Midbrain (tissue), 1 donor: ENCODE data around the gene GATD1.
"Not testable (repeated sequence)": the region's sequence is repeated elsewhere in the genome, so short reads cannot be mapped to it uniquely, and the experiment has no call there.

ENCODE experiments used
- DNase-seq: peaks from one replicate; lab custom pipeline; 2025; lab: John Stamatoyannopoulos, UW

Gene GATD1

DNA sequence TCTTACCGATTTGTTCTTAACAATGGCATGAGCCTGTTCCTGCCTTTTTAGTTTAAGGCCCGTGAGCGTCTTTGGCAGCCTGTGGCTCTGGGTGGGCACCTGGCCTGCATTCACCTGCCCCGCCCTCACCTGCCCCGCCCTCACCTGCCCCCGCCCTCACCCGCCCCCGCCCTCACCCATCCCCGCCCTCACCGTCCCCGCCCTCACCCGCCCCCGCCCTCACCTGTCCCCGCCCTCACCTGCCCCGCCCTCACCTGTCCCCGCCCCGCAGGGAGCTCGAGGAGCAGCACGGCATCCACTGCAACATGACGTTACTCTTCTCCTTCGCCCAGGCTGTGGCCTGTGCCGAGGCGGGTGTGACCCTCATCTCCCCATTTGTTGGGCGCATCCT, 14.2 kb downstream of the GATD1 start:
- DNase-seq: no peak

DNA sequence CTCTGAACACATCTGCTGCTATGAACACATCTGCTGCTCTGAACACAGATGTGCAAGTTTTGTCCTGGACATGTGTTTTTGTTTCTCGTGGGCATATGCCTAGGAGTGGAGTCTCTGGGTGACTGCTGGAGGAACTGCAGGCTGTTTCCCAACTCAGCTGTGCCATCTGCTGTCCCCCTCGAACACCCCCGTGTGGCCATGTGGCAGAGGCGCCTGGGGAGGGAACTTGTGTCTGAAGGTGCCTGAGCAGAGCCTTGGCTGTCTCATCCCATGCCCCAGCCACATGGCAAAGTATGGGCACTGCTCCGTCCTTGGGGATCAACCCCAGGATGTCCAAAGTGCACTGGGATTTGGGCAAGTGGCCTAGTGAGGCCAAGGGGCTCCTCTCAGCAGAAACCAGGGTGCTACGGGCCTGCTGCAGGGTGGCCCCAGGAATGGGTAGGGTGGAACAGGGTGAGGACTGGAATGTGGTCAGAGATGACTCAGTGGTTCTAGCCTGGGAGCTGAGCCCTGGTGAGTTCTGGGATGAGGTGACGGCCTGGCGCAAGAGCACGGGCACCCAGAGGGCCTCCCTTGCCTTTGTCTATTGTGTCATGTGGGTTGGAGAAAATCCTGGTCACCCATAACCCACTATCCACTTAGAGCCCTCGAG, 14.7 kb downstream of the GATD1 start:
- peak; percentile 44 for DNase-seq

DNA sequence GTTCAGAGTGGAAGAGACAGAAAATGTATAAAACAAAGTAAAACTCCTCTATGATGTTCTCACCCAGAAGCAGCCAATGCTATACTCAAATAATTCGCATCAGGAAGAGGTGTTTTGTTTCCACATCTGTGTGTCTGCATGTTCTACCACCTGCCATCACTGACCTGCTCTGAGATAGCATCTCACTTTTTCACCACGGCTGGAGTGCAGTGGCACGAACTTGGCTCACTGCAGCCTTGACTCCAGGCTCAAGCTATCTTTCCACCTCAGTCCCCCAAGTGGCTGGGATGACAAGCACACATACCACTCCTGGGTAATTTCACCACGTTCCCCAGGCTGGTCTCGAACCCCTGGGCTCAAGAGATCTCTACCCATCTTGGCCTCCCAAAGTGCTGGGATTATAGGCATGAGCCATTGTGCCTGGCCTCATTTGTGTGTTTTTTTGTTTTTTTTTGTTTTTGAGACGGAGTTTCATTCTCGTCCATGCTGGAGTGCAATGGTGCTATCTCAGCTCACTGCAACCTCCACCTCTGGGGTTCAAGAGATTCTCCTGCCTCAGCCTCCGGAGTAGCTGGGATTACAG, 15.7 kb downstream of the GATD1 start:
- DNase-seq: no peak

DNA sequence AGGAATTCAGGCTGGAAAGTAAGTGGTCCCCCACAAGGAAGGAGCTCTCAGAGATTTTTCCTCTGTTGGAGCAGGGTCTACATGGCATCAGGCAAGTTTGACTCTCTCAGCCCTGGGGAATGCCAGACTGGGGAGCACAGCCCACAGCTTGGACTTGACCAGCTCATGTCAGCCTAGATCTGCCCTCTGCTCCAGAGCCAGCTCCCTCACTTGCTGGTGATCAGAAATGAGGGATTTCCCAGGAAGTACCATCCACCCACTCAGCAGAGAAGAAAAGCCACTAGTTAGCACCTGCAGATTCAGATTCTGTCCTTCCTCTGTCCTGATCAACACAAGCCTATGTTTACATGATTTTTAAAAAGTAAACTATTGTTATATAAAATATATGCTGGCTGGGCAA, 17.1 kb downstream of the GATD1 start:
- DNase-seq: no peak

DNA sequence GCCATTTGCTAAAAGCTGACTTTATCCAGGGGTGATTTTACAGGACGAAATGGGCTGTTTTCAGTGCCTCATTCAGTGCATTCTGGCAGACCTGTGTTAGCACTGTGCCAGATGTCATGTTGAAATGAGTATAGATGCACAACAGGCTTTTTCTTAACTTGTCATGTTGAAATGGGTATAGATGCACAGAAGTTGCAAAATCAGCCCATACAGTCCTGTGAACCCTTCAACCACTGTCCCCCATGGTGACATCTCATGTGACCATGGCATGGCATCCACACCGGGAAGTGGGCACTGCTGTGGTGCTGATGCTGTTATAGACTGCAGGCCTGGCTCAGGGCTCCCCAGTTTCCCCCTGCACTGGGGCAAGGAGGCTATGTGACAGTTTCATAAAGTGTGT, 27.6 kb downstream of the GATD1 start:
- no peak for DNase-seq

DNA sequence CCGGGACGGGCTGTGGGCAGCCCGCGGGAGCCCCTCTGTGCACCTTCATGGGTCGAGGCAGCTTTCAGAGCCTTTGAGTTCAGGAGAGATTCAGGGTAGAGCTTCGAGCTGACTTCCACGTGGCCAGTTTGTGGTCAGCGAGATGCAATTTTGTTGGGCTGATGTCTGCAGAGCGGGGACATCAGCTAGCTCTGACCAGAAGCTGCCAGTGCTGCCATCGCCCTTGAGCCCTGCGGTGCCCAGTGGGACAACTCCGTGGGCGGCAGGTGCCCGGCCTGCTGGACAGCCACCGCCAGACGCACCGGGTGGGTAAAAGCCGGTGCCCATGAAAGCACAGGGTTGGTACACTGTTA, 29.3 kb downstream of the GATD1 start:
- DNase-seq: peak; percentile 32

DNA sequence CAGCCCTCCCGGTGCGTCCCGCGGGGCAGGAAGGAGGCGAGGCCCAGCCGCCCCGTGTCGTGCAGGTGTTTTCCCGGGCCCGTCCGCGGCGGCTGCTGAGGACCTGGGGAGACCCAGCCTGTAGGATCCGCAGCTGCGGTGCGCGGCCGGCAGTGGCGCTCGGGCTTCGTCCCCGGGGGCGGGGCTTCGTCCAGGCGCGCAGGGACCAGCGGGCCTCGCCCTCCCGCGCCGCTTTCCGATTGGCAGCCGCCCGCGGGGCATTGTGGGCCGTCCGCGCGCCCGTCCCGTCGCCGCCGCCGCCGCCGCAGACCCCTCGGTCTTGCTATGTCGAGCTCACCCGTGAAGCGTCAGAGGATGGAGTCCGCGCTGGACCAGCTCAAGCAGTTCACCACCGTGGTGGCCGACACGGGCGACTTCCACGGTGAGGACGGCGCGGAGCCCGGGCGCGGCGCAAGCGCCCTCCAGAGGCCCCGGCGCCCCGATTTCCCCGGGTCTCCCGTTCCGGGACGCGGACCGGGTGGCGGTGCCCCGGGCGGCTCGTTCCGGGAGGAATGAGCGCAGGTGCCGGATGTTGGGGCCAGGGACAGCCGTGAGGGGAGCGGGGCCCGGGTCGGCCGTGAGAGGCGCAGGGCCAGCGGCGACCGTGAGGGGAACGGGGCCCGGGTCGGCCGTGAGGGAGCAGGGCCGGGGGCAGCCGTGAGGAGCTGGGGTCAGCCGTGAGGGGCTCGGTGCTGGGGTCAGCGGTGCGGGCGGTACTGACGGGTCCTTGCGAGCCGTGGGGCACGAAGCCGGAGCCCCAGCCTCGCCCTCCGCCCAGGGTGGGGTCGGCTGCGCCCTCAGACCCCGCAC, 29.9 kb downstream of the GATD1 start, which contains the start of gene TALDO1:
TALDO1 (plus strand) TSS at position 307 of the 849 bp plus-strand sequence; CDS start at position 325, 18 bp downstream.
- peak; percentile 86 for DNase-seq

DNA sequence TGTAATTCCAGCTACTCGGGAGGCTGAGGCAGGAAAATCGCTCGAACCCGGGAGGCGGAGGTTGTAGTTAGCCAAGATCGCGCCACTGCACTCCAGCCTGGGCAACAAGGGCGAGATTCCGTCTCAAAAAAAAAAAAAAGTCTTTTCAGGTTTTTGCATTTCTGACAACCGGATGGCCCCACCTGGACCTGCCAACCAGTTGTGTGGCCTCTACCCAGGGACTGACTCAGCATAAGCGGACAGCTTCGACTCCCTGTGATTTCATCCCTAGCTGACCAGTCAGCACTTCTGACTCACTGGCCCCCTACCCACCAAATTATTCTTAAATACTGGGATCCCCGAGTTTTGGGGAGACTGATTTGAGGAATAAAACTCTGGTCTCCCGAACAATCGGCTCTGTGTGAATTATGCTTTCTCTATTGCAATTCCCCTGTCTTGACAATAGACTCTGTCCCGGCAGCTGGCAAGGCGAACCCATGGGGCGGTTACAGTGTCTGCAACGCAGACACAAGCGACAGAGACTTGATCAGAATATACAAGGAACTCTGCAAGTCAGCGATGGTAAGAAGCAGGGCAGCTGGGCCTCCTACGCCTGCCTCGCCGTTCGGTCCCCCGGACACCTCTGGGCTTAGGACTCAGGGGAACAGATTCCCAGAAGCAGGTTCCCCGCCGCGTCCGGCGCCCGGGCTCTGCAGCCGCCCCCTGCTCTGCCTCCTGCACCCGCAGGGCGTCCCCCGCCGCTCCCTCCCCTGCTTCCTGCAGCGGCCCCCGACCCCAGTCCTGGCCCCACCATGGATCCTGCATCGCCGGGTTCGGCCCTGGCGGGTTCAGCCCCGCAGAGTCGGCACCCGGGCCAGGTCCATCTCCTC, 30.8 kb downstream of the GATD1 start:
- peak; percentile 62 for DNase-seq

DNA sequence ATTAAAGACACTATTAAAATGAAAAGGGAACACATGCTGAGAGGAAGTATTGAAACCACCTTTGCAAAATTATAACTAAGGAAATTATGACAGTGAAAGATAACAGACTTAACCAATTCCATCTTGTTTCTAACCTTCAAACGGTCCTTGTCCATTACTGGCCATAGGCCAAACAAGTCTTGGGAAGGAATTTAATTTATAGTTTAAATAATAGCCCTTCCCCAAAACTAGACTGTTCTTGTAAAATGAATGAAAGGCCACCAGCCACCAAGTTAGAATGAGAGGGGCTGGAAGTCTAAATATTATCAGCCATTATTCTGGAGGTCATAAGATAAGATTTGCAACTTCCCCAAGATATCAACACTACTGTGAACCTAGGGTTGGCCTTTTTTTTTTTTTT, 31.9 kb downstream of the GATD1 start:
- no peak for DNase-seq

DNA sequence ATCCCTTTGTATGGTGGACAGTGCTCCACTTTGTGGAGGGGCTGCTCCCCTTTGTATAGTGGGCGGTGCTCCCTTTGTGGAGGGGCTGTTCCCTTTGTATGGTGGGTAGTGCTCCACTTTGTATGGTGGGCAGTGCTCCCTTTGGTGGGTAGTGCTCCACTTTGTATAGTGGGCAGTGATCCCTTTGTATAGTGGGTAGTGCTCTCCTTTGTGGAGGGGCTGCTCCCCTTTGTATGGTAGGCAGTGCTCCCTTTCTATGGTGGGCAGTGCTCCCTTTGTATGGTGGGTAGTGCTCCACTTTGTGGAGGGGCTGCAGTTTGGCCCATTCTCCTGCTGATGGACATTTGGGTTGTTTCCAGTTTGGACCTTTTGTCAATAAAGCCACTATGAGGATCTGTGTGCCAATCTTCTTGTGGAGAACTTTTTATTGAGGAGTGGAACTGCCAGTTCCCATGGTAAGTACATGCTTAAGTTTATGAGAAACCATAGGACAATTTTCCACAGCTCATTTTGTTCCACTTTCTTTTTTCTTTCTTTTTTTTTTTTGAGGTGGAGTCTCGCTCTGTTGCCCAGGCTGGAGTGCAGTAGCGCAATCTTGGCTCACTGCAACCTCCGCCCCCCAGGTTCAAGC, 34.6 kb downstream of the GATD1 start:
- no peak for DNase-seq

DNA sequence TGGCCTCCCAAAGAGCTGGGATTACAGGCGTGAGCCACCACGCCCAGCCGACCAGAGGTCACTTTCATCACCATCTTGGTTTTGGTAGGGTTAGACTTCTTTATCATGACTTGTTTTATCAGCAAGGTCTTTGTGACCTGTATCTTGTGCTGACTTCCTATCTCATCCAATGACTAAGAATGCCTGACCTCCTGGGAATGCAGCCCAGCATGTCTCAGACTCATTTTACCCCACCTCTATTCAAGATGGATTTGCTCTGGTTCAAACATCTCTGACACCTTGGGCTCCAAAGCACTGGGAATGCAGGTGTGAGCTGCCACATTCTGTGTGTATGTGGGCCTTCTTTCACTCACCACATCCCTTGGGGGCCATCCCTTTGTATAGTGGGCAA, 35.1 kb downstream of the GATD1 start:
- DNase-seq: no peak

DNA sequence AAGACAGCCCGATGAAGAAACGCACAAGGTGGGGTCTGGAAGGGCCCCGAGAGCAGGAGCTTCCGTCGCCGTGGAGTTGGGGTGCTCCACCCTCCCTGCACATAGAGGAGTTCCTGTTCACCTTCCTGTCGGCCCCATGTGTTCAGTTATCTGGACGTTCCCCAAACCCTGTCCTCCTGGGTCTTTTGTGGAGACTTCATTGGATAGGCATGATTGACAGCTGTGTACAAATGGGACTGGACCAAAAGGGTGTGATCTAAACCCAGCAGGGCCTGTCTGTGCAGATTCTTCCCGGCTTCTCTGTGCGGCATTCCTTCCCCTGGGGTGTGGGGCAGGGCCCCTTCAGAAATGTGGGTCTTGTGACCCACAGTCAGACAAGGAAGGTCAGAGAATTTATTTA, 39.4 kb downstream of the GATD1 start:
- not testable (repeated sequence) for DNase-seq

DNA sequence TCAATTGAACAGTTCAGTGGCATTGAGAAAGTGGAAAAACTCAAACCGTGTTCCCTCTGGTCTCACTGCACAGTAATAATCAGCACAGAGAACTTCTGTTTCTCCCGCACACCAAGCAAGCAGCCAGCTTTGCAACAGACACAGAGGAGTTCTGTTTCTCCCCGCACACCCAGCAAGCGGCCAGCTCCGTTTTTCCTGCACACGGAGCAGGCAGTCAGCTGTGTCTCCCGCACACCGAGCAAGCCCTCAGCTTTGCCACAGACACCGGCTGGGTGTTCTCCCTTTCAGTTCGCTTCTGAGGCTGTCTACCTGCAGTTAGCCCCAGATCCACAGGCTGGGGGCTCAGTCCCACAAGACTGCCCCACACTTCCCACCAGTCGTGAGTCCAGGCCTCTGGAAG, 39.9 kb downstream of the GATD1 start:
- peak; percentile 43 for DNase-seq

DNA sequence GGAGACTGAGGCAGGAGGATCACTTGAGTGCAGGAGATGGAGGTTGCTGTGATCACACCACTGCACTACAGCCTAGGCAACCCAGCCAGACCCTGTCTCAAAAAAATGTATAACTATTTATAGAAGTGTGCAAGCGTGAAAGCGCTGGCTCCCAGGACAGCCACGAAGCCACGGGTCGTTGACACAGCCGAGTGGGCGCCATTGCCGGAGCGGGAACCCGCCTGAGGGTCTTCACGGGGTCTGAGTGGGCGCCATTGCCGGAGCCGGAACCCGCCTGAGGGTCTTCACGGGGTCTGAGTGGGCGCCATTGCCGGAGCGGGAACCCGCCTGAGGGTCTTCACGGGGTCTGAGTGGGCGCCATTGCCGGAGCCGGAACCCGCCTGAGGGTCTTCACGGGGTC, 42.7 kb downstream of the GATD1 start:
- DNase-seq: not testable (repeated sequence)

DNA sequence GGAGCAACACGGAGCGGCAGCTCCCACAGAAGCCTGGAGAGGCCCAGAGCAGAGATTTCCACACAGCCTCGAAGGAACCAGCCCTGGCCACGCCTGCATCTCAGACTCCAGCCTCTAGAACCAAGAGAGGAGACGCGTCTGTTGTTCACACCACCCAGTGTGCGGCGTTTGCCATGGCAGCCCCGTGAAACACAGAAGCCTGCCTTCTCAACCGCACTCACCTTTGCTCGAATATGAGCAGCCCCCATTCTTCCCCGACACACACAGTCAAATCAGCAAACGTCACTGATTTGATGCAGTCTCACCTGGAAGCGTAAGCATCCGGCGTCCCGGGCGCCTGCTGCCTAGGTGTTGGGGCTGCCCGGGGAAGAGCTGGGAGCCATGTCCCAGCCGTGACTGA, 44.2 kb downstream of the GATD1 start:
- DNase-seq: no peak

DNA sequence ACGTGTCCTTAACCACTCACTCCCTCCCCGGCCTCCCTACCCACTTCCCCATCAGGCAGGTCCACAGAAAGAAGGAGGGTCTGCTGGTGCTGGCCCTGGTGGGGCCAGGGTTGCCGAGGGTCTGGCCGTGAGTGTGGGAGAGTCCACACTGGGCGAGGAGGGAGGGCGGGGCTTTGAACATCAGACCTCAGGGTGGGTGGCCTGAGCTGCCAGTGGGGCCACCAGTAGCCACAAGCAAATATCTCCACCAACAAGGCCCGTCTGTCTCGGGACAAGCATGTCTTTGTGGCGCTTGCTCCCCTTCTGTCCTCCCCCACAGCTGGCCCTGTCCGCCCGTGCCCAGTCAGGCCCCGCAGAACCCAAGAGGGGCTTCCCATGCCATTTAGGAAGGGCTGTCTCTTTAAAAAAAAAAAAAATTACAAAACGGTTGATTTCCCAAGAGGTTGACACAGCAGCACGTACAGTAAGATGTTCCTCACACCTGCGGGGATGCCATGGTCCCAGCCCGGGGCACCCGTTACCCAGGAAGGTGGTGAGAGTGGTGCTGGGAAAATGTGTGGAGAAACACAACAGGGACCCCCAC, 47.7 kb downstream of the GATD1 start:
- peak; percentile 76 for DNase-seq

DNA sequence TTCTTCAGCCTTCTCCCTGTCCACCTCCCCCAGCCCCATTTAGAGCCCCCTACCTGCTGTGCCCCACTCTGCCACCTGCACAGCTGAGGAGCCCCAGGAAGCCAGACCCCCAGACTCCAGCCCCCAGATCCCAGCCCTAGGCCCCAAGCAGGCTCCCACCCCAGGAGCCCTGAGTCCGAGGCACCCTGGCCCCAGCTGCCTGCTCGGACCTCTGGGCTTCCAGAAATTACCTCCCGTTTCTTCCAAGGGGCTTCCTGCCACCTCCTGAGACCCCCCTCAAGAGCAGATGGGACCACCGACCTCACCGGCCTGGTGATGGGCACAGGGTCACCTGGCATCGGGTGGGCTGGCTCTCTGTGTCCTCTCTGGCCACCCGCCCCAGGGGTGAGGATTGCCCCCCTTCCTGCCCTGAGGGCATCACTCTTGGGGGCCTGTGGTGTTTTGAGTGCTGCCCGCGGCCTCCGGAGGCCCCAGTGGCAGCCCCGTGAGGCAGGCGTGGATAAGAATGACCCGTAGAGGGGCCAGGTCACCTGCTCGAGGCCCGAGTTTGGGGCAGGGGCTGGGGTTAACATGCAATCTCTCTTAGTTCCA, 48.3 kb downstream of the GATD1 start:
- no peak for DNase-seq

DNA sequence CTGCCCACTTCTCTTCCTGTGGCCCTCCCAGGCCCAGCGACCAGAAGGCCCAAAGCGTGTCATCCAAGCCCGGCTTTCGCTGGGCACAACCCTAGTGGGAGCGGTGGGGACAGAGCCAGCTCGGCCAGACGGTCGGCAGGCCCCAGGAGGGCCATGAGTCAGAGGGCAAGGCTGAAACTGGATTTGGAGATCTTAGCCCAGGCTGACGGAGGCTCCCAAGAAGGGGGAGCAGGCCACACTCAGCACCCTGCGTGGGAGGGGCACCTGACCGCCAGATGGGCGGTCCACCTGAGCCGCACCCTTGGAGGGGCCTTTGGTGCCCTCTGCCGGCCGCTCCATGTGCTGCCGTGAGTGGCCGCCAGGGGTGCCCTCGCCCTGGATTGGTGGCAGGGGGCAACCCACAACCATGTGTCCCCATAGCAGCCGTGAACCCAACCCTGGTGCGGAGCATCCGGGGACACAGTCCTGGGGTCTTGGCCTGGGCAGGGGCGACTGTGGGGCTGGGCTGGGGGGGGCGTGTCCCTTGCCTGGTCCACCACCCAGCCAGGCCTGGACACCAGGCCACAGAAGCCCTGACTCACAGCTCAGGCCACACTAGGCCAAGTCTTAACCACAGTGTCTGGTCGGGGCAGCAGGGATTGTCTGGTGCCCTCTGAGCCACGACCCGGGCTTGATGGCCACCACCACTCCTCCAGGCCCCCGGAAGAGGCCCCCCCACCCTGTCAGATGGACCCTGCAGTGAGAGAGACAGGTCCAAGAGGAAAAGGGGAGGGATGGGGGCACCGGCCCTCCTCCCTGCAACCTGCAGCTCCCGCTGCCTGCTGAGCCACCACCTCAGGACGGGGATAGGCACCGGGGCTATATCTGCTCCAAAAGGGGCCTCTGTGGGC, 49.2 kb downstream of the GATD1 start:
- peak; percentile 71 for DNase-seq

DNA sequence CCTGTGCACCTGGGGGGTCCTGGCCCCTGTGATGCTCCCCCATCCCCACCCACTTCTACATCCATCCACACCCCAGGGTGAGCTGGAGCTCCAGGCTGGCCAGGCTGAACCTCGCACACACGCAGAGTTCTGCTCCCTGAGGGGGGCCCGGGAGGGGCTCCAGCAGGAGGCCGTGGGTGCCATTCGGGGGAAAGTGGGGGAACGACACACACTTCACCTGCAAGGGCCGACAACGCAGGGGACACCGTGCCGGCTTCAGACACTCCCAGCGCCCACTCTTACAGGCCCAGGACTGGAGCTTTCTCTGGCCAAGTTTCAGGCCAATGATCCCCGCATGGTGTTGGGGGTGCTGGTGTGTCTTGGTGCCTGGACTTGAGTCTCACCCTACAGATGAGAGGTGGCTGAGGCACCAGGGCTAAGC, 50.0 kb downstream of the GATD1 start:
- DNase-seq: no peak
